HG03565 (cell line): Measurements from ENCODE around the gene OPA1.

Source experiments
- ATAC-seq: cut with Tn5 transposase; IDR thresholded peaks from one replicate; pipeline ENCODE4 v1.9.1; 2021; ENCODE audit warnings: mild to moderate bottlenecking, moderate library complexity; ENCODE audit not compliant: unreplicated experiment

Gene OPA1

DNA sequence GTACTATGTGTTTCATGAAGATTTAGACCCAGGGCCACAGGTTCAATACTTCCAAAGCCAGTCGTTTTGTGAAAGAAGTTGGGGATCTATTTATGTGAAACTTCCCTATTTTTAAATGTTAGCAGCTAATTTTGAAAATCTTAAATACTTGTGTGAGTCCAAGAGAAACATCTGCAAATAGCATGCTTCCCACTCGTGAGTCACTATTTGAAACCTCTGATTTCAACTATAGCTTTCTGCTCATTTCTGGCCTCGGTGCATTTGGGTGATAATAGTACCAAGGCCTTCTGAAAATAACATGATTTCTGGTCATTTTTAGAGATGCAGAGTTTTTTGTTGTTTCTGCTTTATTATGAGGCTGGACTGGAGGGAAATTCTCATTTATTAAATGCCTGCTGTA lies 110.0 kb downstream of the OPA1 start:
- ATAC-seq, result no peak

DNA sequence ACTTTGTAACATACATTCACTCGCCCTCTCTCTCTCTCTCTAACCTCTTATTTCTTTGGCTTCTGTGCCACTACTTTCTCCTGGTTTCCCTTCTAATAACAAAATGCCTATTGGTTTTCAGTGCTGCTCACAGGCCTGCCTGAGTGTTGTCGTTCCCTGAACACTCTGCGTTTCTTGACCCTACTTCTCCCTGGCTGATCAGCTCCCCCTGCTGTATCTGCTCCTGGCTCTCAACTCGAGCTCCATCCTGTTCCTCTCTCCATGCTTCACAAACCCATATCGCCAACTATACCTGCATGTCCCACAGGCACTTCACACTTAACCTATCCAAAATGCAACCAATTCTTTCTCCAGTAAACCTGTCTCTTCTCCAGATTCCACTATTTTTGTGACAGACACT lies 111.4 kb downstream of the OPA1 start:
- no peak for ATAC-seq

DNA sequence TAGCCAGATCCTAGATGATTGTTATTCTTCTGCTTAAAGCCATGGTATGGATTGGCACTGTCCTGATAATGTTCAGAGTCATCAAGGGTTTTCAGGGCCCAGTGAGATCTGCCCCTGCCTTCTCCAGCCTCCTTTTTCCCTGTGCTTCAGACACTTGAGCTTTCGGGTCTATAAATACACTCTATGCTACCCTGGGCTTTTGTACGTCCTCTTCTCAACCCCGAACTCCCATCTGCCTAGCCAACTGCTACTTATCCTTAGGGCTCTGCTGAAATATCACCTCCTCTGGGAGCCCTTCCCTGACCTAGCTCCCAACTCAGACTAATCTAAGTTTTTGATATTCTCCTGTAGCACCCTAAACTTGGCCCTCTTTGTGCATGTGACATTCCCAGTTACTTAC lies 115.3 kb downstream of the OPA1 start:
- ATAC-seq, result no peak

DNA sequence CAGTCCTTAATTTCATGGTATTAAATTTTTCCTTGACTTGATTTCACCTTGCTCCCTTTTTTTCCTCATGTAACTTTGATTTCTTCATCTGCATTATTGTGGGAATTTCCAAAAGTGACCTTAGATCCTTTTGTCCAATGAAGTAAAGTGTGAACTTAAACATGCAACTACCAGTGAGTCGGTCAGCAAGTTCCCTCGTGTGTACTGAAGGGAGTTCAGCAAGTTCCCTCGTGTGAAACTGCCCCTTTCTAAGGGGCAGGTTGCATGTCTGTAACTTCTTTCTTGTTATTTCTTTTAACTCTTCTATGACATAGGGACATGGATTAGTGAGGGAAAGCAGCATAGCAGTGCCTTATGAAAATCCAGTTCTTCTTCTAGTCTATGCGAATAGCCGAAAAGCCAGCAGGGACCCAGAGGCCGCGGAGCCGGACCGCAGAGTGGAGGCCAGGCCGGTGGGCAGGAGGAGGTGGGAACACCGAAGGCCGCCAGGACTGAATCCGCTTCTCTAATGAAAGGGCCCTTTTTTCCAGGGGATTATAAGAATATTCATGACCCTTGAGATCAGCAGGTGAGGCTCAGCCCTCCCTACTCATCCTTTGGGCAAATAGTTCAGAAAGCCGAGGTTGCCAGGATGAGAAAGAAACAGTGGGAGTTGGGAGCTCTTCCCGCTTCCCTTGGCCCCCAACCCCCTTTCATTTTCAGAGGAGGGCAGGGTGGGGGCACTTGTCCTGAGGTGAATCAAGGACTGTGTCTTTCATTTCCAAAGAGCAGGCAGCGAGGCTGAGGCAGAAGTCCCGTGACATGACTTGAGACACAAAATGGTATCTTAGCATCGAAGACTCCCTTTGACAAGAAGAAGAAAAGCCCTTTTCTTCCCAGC lies 117.5 kb downstream of the OPA1 start:
- no peak for ATAC-seq

DNA sequence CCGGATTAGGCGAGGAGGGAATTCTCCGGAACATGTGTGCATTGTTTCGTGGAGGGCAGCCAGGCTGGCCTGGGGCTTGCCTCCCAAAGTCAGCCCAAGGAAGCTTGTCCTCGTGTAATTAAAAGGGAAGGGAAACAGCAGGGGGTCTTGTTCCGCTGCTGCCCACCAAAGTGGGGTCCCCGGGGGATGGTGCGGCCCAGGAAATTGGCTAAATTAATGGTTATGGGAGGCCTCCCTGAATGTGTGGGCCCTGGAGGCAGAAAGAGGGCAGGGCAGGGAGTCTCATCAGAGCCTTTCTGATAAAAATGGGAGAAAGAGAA lies 118.1 kb downstream of the OPA1 start:
- ATAC-seq, result no peak

DNA sequence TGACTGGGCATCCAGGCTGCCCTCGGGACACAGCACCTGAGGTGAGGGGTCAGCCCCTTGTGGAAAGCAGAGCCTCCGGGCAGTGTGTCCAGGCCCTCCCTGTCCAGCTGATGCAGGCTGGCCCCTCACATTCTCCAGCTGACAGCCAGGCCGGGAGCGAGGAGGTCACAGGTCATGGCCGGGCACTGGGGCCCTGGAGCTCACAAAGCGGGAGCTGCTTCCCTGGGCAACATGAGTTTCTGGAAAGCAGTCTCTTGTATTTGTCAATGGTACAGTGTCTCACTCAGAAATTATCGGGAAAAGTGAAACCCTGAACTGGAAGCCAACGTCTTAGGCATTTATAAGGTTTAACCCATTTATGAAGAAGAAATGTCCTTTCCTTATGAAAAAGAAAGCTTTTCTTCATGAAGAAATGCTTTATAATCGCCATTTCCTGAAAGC lies 118.5 kb downstream of the OPA1 start:
- ATAC-seq, result no peak

DNA sequence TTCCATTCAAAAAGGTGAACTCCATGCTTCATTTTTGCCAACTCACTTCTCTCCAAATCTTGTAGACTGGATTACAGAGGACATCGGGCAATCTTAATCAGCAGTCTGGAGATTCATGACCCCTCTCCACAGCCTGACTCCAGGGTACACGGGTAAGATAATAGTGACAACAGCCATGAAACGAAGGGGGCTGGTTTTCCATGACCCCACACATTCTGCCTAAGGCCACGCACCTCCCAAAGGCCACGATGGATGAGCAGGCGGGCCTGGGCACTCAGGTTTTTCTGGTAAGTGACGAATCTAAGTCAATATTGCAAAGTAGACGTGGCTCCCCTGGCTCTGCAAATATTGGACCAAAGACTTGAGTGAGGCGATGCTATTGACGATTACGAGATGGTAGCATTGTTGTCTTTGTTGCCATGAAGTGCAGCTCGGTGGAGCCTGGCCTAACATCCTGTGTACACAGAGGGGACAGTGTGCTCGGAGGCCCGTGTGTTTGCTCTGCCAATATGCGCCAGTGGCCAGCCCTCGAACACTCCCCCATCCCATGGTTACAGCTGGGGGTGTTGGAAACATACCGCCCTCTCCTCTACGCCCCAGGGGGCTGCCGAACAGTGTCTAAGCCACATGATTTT lies 119.1 kb downstream of the OPA1 start:
- ATAC-seq, result no peak

DNA sequence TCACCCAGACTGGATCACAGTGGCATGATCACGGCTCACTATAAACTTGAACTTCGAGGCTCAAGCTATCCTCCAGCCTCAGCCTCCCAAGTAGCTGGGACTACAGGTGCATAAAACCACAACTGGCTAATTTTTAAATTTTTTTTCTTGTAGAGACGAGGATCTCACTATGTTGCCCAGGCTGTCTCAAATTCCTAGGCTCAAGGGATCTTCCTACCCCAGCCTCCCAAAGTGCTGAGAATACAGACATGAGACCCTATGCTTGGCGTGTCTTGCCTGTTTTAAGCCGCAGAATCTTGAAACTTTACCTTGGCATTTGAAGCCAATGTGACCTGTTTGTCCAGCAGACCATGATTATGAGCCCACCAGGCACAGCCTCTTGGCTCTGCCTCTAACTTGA lies 119.9 kb downstream of the OPA1 start:
- ATAC-seq, result no peak

DNA sequence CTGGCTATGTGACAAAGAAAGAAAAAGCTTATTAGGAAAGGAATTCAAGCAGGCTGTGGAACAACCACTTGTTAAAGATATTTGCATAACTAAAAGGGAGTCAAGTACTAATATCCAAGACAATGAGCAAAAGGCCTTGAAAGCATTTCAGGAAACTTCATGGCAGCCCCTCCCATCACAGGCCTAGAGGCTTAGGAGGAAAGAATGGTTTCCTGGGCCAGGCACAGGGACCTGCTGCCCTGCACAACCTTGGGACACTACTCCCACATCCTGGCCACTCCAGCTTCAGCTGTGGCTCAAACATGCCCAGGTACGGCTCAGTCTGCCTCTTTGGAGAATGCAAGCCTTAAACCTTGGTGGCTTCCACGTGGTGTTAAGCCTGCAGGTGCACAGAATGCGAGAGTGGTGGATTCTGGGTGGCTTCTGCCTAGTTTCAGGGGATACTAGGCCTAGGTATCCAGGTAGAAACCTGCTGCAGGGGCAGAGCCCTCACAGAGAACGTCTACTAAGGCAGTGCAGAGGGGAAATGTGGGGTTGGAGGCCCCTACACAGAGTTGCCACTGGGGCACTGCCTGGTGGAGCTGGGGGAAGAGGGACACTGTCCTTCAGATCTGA lies 121.6 kb downstream of the OPA1 start:
- no peak for ATAC-seq

DNA sequence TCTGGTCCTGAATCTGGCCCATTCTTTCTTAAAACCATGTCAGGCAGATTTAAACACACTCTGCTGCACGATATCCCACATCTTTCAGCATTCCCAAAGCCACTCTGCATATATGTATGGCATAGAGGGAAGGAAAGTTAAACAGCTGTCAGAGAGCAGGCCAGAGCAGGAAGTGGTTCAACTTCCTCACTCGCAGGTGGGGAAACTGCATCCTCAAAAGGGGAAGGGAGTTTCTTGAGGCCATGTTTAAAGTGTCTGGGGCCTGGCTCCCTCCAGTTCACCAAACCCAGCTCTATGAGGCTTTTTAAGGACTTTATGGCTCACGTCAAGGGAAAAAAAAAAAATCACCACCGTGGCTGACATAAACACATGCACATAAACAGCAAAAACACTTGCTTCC lies 123.1 kb downstream of the OPA1 start:
- ATAC-seq, result no peak

DNA sequence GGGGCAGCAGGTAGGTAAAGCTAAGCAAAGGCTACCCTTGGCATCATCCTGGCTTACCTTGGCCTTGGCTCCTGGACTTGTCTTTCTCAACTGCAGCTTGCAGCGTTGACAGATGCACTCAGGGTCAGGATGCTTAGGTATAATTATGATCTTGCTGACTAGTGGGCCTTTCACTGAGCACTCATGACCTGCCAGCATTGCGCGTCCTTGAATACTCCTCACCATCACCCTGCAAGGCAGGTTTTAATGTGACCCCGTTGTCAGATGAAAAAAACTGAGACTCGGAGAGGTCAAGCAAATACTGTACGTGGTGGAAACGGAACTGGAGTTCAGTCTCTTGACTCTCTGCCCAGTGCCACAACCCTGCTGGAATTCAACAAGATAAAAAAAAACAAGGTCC lies 126.7 kb downstream of the OPA1 start:
- no peak for ATAC-seq

DNA sequence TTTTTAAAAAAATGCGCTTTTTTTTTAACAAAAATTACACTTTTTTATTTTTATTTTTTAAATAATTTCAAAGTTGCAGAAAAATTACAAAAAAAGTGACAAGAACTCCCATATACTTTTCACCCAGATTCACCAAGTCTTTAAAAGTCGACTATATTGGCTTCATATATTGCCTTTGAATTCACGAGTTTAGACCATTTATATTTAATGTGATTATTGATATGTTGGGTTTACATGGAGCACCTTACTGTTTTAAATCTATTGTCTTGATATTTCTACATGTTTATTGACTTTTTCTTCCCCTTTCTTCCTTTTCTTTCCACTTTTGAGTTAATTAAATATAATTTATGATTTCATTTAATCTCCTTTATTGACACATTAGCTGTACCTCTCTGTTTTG lies 127.2 kb downstream of the OPA1 start:
- ATAC-seq, result no peak

DNA sequence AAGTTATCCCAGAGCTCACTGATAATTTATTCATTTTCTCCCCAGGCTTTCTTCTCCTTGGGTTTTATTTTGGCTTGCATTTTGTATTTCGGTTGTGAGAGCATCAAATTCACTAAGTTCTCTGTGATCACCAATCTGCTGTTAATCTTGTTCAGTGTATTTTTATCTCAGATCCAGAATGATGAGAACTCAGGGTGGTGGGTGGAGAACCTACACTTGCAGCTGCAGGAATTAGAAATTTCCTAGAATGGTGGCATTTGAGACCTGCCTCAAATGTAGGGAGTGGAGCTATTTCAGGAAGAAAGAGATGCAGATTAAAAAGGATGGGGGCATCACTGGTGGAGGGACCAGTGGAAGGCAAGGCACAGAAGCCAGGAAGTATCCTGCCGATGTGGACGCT lies 129.6 kb downstream of the OPA1 start:
- ATAC-seq, result no peak

DNA sequence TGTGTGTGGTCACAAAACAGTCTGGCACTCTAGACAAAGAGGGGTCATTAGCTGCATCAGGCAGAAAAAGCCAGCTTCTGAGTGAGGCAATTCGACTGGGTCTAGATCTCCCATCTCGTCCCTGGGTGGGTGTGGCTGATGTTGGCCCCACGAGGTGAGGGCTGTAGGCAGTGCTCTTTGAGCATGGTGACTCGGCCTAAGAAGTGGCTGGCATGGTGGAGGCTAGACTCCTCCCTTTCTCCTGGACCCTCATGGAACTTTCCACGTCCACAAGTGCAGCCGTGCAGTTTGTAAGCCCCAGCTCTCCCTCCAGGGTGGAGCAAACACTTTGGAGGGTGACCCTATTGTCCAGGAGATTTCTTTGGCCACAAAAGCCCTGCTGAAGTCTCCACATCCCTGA lies 134.1 kb downstream of the OPA1 start:
- no peak for ATAC-seq

DNA sequence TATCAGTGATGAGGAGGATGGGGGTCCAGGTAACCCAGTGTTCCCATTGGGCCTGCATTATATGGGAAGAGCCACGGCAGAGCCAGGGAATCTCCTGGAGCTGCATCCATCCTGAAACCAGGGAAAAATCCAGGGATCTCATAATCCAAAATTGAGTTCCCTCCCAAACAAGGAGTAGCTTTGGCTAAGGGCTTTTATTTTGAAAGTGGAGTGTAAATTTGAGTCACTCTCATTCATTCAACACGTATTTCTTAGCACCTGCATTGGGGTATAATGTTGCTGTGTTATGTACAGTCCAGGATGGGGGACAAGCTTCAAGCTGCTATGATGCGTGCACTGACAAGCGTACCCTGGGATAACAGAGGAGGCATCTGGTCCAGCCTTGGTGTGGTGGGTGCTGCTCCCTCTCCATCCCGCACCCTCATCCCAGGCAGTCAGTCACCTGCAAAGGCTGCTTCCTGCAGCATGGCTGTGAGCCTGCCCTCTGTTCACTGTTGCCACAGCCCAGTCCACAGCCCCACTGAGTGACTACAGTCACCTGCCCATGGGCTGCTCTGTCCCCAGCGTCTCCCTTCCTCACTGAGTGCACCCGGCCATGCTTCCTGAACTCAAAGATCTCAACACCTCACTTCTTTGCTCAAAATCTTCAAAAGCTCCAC lies 135.6 kb downstream of the OPA1 start:
- ATAC-seq, result no peak

DNA sequence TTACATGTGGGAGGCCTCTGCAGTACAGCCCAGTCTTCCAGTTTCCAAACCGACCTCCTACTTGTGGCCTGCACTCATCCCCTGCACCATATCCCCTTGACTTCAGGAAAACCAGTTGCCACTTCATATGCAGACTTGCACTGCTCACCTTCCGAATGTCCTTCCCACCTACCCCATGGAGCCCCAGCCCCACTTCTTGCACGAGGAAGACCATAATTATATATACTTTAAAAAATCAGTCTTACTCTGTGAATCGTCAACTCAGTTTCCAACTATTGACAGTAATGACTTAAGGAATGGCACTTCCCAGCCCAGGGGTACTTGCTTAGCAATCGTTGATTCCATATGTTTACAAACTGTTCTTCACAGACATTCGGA lies 136.1 kb downstream of the OPA1 start:
- no peak for ATAC-seq

DNA sequence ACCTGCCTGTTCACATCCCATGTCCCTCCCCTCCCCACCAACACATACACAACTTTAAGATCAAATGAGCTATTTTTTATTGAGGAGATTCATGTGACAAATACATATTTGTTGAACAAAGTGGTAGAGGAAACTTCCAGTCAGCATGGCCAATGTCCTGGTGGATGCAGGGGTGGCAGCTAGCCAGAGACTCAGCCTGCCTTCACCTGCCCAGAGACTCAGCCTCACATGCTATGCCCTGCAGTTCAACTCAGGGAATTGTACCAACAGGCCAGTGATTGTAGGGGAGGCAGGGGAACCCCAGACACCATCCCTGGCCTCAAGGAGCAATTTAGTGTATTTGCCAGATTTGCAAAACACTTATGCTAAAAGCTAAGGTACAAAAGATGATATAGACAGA lies 136.6 kb downstream of the OPA1 start:
- no peak for ATAC-seq

DNA sequence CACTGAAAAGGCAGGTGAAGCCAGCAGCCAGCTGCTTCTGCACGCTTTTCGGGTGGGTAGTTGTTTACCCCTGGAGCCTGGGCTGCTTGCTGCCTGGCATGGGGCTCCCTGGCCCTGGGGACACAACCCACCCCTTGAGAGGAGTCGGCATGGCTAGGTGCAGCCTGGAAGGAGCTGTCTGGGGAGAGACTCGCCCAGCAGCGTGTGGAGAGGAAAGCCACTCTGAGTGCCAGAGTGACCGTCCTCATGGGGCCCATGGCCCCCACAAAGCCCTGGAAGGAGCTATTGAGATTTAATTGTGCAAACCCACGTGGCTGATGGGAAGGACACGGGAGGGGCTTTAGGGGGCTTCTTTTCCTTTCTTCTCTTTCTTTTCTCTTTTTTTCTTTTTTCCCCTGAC lies 137.5 kb downstream of the OPA1 start:
- no peak for ATAC-seq

DNA sequence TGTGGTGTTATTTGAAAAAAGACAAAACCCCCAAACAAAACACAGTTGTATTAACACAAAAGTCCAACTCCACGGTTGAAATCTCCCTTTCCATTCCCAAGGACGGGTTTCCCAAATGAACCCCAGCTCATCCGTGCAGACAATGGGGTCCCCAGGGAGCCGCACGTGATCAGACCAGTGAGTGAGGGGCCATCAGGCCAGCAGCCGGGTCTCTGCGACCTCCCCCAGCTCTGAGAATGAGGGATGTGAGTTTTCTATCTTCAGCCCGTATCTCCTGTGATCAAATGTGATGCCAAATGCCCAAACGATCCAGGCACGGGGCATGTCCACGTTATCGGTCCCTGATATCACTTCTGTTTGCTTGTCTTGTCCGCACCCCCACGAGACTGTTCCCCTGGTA lies 138.0 kb downstream of the OPA1 start:
- no peak for ATAC-seq

DNA sequence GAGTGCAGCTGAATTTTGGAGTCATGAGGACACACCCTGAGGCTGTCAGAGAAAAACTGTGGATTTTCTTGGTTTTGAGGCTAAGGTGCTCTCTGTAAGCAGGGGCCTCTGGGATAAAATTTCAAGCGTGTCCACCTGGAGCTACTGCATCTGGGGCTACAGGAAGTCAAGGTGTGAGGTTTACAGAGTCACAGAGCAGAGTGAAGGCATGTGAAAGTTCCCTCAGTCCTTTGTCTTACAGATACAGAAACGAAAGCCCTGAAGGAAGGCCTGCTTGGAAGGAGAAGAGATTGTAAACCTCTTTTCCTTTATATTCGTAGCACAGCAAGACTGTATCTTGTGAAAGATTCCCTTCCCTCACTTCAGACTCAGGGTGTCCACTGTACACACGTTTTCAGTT lies 138.6 kb downstream of the OPA1 start:
- no peak for ATAC-seq

DNA sequence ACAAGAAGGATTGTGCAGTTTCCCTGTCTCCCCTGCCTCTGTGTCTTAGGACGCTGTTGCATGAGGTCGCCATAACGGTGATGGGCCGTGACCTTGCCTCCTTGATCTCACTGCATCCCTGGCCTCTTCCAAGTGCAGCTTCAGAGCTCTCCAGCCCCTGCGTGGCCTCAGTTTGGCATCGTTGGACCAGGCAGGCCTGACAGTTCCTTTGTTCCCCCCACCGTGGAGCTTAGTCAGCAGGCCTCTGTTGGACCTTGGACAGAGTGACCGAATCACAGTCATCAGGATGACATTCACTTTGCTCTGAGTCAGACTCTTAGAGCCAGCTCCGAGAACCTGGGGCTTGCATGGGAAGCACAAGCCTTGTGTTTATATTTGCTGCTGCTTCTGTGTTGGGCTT lies 139.4 kb downstream of the OPA1 start:
- no peak for ATAC-seq

DNA sequence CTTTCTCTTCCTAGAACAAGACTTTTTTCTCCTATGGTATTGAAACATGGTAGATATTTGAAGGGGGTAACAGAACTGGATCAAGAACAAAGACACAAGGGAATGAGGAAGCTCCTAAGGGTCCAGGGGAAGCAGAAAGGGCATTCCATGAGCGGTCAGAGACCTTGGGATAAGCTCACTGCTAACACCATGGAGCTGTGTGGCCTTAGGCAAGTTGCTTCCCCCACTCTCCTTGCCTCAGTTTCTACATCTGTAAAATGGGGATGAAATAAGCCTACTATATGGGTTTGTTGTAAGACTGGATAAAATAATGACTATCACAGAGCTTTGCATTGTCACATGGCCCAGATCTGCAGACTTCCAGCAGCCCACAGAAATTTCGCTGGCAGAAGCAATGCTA lies 139.8 kb downstream of the OPA1 start:
- ATAC-seq, result no peak
